Lower lobe of right lung (tissue), 2 donors: ENCODE results near the gene UNC13A. TPM values are rescaled to one million over a fixed set of nuclear protein-coding genes. Genes with fewer than 3 reads are reported as not detected.

Experiments used
- ATAC-seq, 2 donors: fragments of 200-7000 bp; cut with Tn5 transposase; one replicate each; pipeline ENCODE4 v1.9.1; 2020 to 2022; ENCODE audit warnings: mild to moderate bottlenecking in 2 of 2, moderate library complexity in 2 of 2
- DNase-seq: peaks from one replicate; pipeline ENCODE4 v3.0.0-alpha.2; 2020
- H3K27ac ChIP-seq: fragments of 200-600 bp; one replicate; pipeline ENCODE4 v1.8.0; 2022
- H3K27me3 ChIP-seq: fragments of 200-600 bp; one replicate; pipeline ENCODE4 v1.8.0; 2022; ENCODE audit warnings: low read depth
- H3K36me3 ChIP-seq: fragments of 200-600 bp; one replicate; pipeline ENCODE4 v1.8.0; 2022; ENCODE audit warnings: mild to moderate bottlenecking
- H3K4me1 ChIP-seq: fragments of 200-600 bp; one replicate; pipeline ENCODE4 v1.8.0; 2022
- H3K4me3 ChIP-seq: fragments of 200-600 bp; one replicate; pipeline ENCODE4 v1.8.0; 2022; ENCODE audit warnings: mild to moderate bottlenecking
- H3K9me3 ChIP-seq: fragments of 200-600 bp; one replicate; pipeline ENCODE4 v1.8.0; 2022
- CTCF ChIP-seq: fragments of 200-600 bp; IDR thresholded peaks from one replicate; pipeline ENCODE4 v1.8.0; 2022; ENCODE audit warnings: antibody characterized with exemption, mild to moderate bottlenecking
- intact Hi-C: fragments of 100-400 bp; cut with DNase I; formaldehyde crosslinking; loops from one replicate; pipeline ENCODE4 v1.11.0; 2022
- total RNA-seq: library from RNA; stranded (reverse); fragmentation: NEBNext Ultra II Directional; extraction: Animal tissue kit (Norgen Biotek cat#: 25700); gene quantifications from one replicate; pipeline ENCODE4 v1.2.1, GENCODE V29; 2021
- donor health status: DM: no; HTN: yes; CAD: no; lungs with severe emphysema.

Gene UNC13A
- total RNA-seq, 1 donor from 2014 or later = 0.21 TPM

GRCh38 chr19:17616686-17616960, 71.5 kb downstream of the UNC13A start:
- Histone ChIP-seq H3K9me3 (peaks cover 3% of the 10 kb centered on the region), H3K27me3 (peaks cover 15% of the 10 kb centered on the region), H3K4me3 (peak overlapping the region; percentile 19), H3K36me3 (no peaks in the 10 kb centered on the region), H3K4me1 (no peaks in the 10 kb centered on the region), H3K27ac (no peak overlapping the region)
- no peak for DNase-seq
- TF ChIP-seq CTCF = no peak
- peak in 1 of 2 donors; percentile 10 for ATAC-seq
- intact Hi-C loops = no loop called here

DNA sequence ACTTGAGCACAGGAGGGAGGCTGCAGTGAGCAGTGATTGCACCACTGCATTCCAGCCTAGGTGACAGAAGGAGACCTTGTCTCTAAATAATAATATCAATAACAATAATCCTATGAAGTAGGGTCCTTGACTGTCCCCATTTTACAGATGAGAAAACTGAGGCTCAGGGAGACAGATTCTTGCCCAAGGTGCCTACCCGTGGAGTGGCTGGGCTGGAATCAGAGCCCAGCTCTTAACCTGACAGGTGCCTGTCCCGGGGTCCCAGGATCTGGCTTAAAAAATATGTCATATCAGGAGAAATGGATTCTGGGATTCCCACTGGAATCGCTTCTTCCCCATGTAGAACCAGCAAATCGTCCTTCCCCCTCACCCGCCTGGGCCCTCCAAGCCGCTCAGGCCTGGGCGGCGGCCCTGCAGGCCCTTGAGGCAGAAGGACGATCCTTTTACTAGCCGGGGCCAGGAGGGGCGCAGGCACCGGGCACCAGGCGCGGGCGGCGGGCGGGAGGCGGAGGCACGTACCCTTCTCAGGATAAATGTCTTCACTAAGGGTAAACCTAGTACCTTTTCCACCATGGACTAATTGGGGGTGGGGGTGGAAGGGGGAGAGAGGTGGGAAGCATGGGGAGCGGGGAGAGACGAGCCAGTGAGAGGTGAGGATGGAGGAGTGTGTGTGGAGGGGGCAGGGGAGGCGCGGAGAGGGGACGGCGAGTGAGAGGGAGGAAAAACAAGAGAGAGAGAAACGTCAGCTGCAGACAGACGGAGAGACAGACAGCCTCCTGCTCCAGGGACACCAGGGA, 72.1 kb downstream of the UNC13A start:
- peak overlapping the region; percentile 19 for H3K4me3 ChIP-seq
- no peaks in the 10 kb centered on the region for H3K36me3 ChIP-seq
- intact Hi-C loops = no loop called here
- no peaks in the 10 kb centered on the region for H3K4me1 ChIP-seq
- H3K27ac ChIP-seq = no peak overlapping the region
- peaks cover 19% of the 10 kb centered on the region for H3K27me3 ChIP-seq
- no peak for TF ChIP-seq CTCF
- H3K9me3 ChIP-seq = no peaks in the 10 kb centered on the region
- no peak for DNase-seq
- peak in 1 of 2 donors; percentile 20 for ATAC-seq

DNA sequence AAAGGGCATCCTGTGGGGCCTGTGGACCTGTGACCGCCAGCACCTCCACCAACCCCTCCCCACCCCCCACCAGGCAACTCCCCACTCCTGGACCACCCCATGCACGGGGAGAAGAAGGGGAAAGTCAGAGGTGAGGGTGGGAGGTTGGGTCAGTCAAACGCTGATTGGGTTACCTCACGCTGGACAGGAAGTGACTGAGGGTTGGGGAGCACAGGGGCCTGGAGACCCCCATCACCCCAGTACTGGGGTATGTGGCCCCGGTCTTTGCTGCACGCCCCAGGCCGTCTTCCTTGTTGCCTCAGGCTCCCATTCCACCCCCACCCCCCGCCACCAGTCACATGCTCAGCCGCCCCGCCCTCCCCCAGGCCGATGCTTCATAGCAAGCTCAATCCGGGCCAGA, 73.7 kb downstream of the UNC13A start:
- no peak for ATAC-seq
- Histone ChIP-seq H3K36me3 (no peaks in the 10 kb centered on the region), H3K4me1 (no peaks in the 10 kb centered on the region), H3K27ac (no peak overlapping the region), H3K9me3 (no peaks in the 10 kb centered on the region), H3K27me3 (peaks cover 19% of the 10 kb centered on the region), H3K4me3 (no peak overlapping the region)
- DNase-seq = no peak
- TF ChIP-seq CTCF = no peak
- intact Hi-C loops = no loop called here

- TF ChIP-seq CTCF = no peak
- no peak for DNase-seq
- no peaks in the 10 kb centered on the region for H3K9me3 ChIP-seq
- peaks cover under 1% of the 10 kb centered on the region for H3K4me1 ChIP-seq
- H3K27me3 ChIP-seq = peaks cover 13% of the 10 kb centered on the region
- no peaks in the 10 kb centered on the region for H3K36me3 ChIP-seq
- H3K4me3 ChIP-seq = no peak overlapping the region
- ATAC-seq = no peak
- H3K27ac ChIP-seq = no peak overlapping the region
- intact Hi-C loops = no loop called here
These were observed 76.5 kb downstream of the UNC13A start for GRCh38 chr19:17611462-17612244.

- Histone ChIP-seq H3K4me1 (peaks cover 13% of the 10 kb centered on the region), H3K4me3 (no peak overlapping the region)
- DNase-seq = no peak
These were observed 77.8 kb downstream of the UNC13A start for GRCh38 chr19:17610384-17610783.

More at GRCh38 chr19:17610384-17610783, 77.8 kb downstream of the UNC13A start:
- no peaks in the 10 kb centered on the region for H3K9me3 ChIP-seq
- ATAC-seq = no peak
- no peak overlapping the region for H3K27ac ChIP-seq
- peaks cover 10% of the 10 kb centered on the region for H3K27me3 ChIP-seq
- H3K36me3 ChIP-seq = no peaks in the 10 kb centered on the region
- TF ChIP-seq CTCF = no peak
- intact Hi-C loops = no loop called here
